ENCODE data around the gene TBC1D9B.
"Not testable (repeated sequence)": the region's sequence is repeated elsewhere in the genome, so short reads cannot be mapped to it uniquely, and the experiment has no call there.

The TBC1D9B gene

DNA sequence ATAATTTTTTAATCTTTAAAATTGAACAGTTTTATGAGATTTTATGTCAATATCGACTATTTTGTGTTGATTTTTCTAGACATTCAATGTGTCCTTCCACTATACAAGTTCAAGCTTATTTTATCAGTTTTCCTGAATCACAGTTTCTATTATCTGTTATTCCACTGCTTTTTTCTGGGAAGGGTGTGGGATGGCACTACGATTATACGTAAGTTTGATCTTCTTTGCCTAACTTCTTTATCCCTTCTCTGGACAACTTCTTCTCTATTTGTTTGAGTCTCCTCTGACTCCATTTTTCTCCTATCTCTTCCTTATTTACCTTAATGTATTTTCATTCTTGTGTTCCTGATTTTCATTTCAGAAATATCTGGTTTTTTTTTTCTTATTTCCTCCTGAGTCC lies 24.5 kb downstream of the TBC1D9B start:
- DNase-seq, result no peak

DNA sequence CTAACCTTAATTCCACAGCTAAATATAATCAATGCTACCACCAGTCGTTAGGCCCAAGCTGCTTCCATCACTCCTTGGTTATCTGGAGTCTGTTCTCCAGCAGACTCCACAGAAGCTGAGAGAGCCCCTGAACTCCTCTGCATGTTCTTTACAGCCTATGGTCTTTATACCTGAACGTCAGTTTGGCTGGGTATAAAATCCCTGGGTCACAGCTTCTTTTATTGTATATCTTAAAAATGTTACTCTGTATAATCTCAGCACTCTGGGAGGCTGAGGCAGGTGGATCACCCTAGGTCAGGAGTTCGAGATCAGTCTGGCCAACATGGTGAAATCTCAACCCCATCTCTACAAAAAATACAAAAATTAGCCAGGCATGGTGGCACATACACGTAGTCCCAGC lies 25.4 kb downstream of the TBC1D9B start:
- no peak for DNase-seq

DNA sequence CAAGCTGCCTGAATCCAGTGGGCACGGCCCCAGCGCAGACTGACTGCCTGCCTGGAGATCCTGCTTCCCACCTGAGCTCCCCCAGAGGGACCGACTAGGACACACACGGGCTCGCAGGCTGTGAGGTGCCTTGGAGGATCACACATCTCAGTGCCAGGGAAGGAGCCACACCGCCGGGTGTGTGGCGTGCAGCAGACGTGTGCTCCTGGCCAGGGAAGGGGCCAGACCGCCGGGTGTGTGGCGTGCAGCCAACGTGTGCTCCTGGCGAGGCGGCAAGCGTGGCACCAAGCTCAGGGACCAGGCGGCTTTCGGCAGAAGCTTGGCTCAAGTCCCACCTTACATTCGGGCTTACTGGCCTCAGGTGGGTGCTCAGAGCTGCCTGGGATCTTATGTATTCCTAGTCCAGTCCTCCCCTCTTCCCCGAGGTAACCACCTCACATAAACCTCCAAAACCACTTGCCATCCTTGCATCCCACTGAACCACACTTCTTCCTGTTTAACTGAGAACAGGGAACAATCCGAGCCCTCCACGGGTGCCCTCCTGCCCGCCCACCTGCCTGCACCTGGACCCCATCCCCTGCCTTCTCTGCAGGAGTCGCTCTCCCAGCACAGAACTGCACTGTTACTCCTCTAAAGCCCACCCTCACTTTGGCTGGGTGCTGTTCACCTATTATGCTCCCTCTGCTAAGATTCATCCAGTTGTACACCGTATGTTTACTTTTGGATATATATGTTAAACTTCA lies 26.7 kb downstream of the TBC1D9B start:
- no peak for DNase-seq

DNA sequence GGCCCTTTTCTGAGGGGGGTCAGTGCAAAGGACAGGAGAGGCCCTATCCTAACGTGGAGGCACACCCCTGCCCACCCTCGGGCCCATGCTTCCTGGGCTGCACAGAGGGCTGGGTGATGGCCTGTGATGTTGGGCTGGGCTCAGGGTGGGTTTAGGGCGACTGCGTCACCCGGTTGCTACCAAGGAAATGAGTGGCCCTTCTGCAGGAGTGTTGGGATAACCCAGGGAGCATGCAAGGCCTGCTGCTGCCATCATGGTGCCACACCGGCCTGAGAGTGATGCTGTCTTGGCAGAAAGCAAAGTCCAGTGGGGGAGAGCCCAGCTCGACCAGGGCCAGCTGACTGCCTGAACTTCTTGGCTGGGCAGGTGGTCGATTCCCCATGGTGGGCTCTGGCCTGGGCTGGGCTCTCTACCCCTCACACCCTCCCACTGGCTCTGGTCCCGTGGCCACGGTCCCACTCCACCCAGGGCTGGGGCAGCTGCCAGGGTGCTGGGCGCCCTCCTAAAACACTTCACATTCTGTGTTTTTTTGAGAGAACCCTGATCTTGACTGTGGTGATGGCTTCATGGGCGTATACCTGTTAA lies 27.5 kb downstream of the TBC1D9B start:
- no peak for DNase-seq

DNA sequence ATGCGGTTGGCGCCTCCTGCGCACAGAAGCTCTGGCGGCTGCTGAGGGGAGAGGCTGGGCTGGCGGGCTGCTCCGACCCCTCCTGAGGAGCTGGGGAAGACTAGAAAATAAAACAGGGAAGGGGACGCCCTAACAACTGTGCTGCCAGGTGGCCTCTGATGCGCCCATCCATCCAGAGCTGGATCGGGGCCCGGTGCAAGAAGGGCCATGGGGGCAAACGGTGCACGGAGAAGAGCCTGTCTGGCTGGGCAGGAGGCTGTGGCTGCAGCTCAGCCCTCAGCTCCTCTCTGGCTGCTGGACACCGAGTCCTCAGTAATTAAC lies 28.0 kb downstream of the TBC1D9B start:
- no peak for DNase-seq

DNA sequence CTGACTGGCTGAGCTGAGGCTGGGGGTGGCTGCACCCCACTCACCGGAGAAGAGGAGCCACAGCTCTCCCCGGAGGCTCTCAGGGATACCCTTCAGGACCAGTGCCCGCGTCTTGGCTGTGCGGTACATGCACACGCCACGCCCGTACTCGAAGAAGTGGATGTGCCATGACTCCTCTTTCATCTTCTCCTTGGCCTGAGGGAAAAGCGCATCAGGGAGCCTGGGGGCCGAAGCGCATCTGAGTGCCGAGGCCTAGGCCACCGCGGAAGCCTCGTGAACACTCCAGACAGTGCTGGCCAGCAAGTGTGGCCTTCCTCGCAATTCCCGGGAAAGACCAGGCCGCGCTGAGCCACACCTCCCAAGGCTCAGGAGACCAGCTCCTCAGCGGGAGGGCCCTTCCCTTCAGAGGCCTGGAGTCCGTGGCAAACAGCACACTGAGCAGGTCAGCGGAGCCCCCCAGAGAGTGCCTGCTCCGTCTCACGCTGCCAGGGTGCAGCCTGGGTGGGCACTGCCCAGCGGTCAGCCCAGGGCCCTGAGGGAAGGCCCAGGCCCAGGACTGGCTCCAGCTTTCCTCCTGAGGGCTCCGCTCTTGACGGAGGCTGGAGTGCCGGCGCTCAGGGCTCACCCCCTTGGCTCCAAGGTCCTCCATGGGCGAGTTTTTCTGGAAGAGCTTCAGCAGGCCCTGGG lies 28.6 kb downstream of the TBC1D9B start:
- no peak for DNase-seq

DNA sequence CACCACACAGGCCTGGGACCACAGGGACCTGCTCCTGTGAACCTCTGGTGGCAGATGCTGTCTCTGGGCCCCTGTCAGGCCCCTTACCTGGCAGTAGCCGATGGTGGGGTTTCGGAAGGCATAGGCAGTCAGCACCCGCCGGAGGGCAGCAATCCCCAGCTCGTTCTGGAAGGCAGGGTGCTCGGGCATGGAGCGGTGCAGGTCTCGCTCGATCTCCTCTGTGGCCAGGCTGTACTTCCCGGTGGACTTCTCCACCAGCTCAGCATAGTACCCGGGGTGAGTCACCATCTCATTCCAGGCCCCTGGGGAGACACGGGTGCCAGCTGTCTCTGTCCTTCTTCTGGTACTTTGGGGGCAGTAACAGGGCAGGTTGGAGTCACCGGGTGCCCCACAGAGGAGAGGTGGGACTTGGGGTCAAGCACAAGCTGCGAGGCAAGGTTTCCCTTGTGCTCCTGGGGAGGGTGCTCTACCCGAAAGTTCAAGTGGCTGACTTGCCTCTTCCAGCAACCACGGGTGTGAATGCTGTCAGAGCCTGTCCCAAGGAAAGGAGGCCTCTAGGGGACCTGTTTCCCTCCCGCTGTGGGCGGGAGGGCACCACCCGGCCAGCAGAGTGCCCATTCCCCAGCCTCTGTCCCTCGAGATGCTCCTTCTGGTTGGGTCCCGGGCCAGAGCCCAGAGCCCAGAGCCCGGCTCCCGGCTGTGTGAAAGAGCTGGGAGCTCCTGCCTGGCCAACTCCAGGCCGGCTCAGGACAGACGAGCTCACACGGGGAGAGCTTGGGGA lies 29.3 kb downstream of the TBC1D9B start:
- DNase-seq, result no peak

DNA sequence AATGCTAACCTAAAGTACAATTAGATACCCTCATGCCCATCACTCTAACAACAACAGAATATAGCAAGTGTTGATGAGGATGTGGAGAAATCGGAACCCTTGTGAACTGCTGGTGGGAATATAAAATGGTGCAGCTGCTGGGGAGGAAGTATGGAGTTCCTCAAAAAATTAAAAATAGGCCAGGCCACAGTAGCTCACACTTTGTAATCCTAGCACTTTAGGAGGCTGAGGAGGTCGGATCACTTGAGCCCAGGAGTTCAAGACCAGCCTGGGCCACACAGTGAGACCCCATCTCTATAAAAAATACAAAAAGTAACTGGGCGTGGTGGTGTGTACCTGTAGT lies 31.1 kb downstream of the TBC1D9B start:
- no peak for DNase-seq

DNA sequence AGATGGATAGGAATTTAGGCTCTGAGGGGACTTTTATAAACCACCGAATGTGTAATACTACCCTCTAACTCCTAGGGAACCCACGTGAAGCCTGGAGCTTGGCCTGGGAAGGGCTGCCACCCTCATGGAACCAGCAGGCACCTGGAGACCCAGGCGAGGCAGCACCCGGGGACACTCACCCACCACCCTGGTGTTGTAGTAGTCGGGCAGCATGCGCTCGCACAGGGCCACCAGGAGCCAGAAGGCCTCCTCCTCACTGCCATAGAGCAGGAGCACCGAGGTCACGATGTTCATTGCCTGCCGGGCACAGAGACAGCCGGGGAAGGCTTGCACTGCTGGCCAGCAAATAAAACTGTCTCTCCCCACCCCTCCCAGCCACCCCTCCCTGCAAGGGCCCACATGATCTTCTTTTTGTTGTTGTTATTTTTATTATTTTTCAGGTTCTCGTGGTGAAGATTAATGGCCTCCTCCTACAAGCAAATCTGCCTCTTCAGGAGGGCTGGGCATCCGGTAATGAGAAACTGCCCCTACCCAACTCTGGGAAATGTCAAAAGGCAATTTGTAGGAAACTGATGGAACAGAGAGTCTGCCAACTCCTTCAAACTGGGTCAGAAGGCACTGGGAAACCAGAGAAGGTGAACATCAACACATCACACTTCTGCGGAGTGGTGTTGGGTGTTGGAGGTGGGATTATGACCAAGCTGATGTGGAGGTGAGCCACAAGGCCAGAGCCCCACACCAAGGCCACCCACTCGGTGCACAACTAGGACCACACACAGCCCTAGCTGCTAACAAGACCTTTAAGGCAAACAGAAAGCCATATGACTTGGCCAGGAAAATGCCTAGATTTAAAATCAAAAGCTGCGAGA lies 31.7 kb downstream of the TBC1D9B start:
- no peak for DNase-seq

DNA sequence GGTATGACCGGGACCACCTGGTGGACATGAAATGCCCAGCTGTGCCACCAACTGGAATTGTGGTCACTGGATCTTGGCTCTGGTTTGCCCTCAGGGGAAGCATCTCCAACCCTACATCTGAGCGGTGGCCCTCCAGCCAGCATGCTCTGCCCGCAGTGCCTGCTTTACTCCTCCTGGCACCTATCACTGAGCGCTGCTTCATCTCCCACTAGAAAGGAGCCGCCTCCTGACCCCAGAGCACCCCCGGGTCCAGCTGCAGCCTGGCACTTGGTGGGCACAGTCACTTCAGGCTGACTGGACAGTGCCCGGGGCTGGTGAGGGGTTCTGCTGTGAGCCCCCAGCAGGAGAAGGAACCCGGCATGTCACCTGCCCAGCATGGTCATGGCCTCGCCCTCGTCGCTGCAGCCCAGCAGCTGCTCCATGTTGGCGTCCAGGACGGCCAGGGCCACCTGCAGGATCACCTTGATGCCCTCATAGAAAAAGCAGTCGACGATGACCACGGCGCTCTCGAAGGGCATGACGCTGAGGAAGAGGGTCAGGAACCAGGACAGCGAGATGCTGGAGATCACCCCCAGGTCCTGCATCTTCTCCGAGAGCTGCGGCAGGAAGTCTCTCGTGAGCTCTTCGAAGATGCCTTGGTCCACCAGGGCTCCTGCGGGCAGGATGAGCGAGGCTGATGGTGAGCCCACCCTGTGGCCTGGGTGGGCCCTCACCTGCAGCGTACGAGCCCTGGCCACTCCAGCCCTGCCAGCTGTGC lies 33.0 kb downstream of the TBC1D9B start:
- no peak for DNase-seq

DNA sequence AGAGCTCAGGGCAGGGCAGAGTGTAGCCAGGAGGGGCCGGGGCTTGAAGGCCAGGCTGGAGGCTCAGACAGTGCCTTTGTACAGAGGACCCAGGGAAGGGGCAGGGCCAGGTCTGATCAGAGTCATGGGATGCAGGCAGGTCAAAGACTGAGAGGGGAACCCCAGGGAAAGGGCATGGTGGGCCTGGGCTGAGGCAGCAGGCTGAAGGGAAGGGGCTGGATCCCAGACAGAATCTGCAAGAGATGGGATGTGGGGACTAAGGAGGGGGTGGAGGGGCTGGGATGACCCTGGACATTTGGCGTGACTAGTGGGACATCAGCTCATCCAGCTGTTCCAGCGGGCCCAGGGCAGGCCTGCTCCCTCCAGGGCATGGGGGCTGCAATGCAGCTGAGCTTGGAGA lies 33.6 kb downstream of the TBC1D9B start:
- DNase-seq, result no peak

DNA sequence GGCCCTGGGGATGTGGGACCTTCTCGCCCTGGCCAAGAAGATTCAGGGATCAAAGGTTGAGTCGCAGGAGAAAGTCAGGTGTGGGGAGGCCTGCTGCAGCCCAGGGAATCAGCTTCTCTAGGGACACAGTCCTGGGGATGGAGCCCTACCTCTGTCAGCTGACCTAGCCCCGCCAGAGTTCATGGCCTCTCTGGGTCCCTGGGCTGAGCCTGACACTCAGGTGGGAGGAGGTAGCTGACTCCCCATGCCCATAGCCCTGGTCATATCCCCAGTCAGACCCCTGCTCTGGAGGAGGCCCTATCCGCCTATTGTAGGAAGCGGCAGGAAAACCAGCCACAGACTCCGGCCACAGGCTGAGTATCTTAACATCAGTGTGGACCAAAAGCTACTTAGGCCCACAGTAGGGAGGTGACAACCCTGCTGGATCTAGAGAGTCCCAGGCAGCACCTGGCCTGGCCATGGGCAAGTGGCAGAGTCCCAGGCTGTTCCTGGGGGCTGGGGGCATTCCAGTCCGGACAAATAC lies 34.0 kb downstream of the TBC1D9B start:
- no peak for DNase-seq

DNA sequence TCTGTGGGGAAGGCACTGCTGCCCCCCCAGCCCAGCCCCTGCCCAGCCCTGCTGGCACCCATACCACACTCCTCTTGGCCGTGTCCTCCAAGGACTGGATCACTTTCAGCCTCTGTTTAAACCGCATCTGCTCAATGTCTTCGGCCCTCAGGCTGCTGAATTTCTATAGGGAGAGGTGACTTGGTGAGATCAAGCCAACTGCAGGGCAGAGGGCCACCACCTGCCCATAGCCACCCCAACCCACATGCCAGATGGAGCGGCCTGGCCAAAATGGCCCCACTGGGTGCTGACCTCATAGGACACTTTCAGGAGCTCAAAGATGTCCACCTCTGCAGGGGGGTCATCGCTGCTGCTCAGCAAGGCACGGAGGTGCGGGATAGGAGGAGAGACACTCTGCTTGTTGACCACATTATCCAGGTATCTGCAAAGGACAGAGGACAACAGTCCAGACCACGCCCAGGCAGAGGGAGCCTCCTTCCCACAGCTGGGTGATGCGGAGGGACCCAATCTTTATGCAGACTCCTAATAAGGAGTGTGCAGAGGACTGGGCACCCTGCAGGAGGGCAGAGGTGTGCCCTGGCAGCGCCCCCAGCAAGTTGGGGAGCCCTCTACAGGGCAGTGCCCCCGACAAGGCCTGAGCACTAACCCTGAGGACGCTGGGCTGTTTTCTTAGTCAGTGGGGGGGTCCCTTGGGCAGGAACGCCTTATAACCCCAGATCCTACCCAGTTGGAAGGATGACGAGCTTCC lies 34.7 kb downstream of the TBC1D9B start:
- DNase-seq, result no peak

DNA sequence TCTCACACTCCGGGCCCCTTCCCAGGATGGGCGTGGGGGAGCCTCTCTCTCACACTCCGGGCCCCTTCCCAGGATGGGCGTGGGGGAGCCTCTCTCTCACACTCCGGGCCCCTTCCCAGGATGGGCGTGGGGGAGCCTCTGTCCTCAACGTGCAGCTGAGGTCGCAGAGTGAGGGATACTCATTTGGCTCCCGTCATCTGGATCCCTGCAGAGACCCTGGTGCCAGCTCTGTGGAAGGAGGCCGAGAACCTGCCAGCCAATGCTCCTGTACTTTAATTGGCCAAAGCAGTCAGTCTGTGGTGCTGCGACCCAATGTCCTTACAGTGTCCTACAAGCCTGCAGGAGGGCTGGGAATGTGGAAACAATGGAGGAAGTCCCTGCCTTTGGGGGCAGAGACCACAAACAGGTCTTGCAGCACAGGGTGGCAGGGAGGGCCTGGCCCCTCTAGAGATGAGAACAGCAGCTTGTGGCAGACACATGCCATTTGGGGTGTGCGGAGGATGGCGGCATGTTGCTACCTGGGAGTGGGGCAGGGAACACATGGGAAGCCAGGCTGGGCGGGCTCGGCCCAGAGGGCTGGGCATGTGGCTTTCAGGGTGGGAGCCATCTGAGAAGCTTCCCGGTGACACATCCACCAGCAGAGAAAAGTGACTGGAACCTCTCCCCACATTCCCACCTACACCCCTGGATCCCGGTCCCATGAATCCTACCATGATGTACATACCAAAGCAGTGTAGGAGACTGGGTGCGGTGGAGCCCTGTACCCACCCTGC lies 35.5 kb downstream of the TBC1D9B start:
- DNase-seq, result no peak

DNA sequence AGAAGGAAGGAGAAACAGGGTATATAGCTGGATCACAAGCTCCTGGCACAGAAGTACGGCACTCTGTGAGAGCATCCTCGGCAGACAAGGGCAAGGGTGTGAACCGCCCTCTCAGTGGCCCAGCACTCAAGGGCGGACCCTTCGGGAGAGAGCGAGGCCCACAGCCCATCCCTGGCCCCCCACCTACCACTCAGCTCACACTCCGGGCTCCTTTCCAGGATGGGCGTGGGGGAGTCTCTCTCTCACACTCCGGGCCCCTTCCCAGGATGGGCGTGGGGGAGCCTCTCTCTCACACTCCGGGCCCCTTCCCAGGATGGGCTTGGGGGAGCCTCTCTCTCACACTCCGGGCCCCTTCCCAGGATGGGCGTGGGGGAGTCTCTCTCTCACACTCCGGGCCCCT lies 36.2 kb downstream of the TBC1D9B start:
- not testable (repeated sequence) for DNase-seq

DNA sequence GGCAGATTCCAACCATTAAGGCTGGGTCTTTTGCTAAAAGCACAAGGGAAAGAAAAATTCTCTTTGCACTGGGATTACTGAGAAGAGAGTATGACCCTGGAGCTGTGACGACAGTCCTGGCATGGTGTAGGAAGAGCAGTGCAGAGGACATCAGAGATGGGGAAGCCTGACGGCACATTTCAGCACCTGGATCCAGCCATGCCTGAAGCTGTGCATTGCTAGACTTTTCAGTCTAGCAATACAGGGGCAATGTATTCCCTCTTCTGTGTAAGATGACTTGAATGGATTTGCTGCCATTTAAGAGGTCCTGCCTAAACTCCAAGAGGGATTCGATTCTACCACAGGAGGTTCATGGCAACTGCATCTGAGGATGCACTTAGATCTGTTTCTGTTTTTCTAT lies 36.7 kb downstream of the TBC1D9B start:
- DNase-seq, result no peak

DNA sequence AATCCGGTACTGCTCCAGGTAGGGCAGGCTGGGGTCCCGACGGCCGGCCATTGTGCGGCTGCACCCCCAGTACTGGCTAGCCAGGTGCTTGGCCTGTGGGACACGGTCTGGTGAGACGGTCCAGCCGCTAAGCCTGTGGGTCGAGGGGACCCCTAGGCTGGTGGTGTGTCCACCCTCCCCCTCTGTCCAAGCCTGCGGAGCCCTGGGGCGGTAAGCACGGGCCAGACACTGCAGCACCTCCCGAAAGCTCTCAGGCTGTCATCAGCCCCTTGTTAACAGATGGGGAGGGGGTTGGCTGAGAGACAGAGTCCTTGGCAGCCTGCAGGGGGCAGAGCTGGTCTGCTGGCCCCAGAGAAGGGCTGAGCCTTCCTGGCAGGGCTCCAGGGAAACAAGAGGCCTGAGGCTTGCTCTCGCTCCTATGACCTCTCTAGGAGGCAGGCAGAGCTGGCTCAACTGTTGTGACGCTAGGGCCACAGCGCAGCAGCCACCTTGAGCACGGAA lies 37.2 kb downstream of the TBC1D9B start:
- no peak for DNase-seq

DNA sequence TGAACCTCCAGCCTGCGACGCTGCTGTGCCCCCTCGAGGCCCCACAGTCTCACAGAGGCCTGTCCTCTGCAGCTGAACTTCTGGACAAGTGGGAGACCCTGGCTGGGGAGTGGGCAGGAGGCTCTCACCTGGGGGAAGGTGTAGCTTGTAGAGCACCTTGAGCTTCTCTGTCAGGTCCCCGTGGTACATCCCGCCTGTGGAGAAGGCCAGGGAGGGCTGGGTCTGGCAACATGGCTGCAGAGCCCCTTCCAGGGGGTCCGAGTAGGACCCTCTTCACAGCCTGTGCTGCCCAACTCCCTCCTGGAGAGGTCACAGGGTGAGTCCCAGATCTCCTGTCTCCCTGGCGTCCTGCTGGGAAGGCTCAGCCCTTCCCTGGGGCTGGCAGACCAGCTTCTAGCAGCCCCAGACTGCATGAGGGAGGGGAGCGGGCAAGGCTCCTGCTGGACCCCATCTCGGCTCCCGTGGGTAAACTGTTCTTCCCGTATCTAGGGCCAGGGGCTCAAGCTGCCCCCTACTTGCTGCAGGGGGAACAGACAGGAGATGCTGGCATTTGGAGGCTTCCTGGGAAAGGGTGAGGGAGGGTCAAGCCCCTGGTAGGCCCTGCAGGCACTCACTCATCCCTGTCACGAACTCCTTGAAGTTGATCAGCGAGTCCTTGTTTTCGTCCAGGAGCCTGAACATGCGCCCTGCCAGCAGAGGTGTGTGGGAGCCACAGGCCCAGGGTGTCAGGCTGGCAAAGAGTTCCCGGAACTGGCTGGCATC lies 37.9 kb downstream of the TBC1D9B start:
- no peak for DNase-seq

DNA sequence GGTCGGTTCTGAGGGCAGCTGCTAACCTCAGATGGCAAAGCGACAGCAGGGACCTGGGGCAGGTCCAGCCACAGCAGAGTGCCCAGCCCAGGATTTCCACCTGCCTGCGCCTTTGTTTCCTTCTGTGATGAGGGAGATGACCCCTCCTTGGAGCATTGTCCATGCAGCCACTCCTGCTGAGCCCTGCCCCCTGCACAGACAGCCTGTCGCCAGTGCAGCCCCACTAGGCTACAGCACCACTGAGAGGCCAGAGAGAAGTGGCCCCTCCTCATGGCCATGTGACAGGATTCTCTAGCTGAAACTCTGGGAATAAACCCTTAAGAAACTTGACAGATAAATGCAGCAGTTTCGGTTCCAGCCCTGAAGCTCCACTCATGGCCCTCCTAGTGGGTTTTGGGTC lies 38.6 kb downstream of the TBC1D9B start:
- no peak for DNase-seq
